Vagina (tissue), 2 donors: ENCODE data around the gene DOK6. TPM values are rescaled to one million over a fixed set of nuclear protein-coding genes. Genes with fewer than 3 reads are reported as not detected.

Experiments used
- DNase-seq, 2 donors: peaks; one replicate each; pipeline ENCODE4 v3.0.0-alpha.2; 2017; ENCODE audit errors: extremely low spot score in 2 of 2
- H3K27ac ChIP-seq: fragments of 200-600 bp; sonication (generic); one replicate; pipeline ENCODE4 v1.5.1; 2019
- H3K27me3 ChIP-seq: fragments of 200-600 bp; sonication (generic); one replicate; pipeline ENCODE4 v1.5.1; 2019
- H3K36me3 ChIP-seq, 2 donors: fragments of 200-600 bp; sonication (generic); one replicate each; pipeline ENCODE4 v1.5.1; 2017 to 2019
- H3K4me1 ChIP-seq: fragments of 200-600 bp; sonication (generic); one replicate; pipeline ENCODE4 v1.5.1; 2019
- H3K4me3 ChIP-seq, 2 donors: fragments of 200-600 bp; sonication (generic); 1 replicate in 1 of 2; 2 replicates in 1 of 2; pipeline ENCODE4 v1.5.1; 2016 to 2019
- H3K9me3 ChIP-seq: fragments of 200-600 bp; sonication (generic); one replicate; pipeline ENCODE4 v1.5.1; 2019
- POLR2A ChIP-seq, 2 donors: fragments of 450-650 bp; IDR thresholded peaks; one replicate each; pipeline ENCODE4 v1.6.1; 2017; ENCODE audit warnings: antibody characterized with exemption in 2 of 2, mild to moderate bottlenecking in 2 of 2, moderate library complexity in 2 of 2
- POLR2AphosphoS5 ChIP-seq, 2 donors: sonication (generic); formaldehyde crosslinking; IDR thresholded peaks; one replicate each; pipeline ENCODE4 v1.9.0; 2017; ENCODE audit warnings: antibody characterized with exemption in 2 of 2, mild to moderate bottlenecking in 2 of 2, low read depth in 1 of 2; ENCODE audit not compliant: insufficient read depth in 1 of 2
- intact Hi-C: fragments of 100-400 bp; cut with DNase I; formaldehyde crosslinking; loops from one replicate; pipeline ENCODE4 v1.15.1; 2023
- total RNA-seq: library from RNA; depleted of rRNA; stranded (reverse); fragments of >200 nt; gene quantifications from one replicate; pipeline ENCODE4 v1.2.3, GENCODE V29; 2016
- TF ChIP-seq, protein P1 (sequence below), 3 experiments: fragments of 450-650 bp in 2 of 3; fragments of 200-600 bp in 1 of 3; sonication (generic) in 1 of 3; IDR thresholded peaks; one replicate each; pipeline ENCODE4 v1.5.1; 2017 to 2019; ENCODE audit warnings: antibody characterized with exemption in 3 of 3, mild to moderate bottlenecking in 2 of 3, moderate library complexity in 2 of 3

The DOK6 gene
- total RNA-seq, 1 donor from 2014 or later: 1.2 TPM

GRCh38 chr18:69838620-69839411 is 438.1 kb downstream of the DOK6 start:
- Histone ChIP-seq H3K4me1 (no peaks in the 10 kb centered on the region), H3K27ac (no peak overlapping the region), H3K36me3 (no peaks in the 10 kb centered on the region), H3K4me3 (no peak overlapping the region), H3K27me3 (no peaks in the 10 kb centered on the region), H3K9me3 (no peaks in the 10 kb centered on the region)
- no peak for DNase-seq
- TF ChIP-seq POLR2A (IDR thresholded peaks at IDR 0.05) (no peak), POLR2AphosphoS5 (IDR thresholded peaks at IDR 0.05; ENCODE audit: insufficient read depth in 1 of 2, low read depth in 1 of 2) (no peak)
- TF ChIP-seq, protein P1, sequence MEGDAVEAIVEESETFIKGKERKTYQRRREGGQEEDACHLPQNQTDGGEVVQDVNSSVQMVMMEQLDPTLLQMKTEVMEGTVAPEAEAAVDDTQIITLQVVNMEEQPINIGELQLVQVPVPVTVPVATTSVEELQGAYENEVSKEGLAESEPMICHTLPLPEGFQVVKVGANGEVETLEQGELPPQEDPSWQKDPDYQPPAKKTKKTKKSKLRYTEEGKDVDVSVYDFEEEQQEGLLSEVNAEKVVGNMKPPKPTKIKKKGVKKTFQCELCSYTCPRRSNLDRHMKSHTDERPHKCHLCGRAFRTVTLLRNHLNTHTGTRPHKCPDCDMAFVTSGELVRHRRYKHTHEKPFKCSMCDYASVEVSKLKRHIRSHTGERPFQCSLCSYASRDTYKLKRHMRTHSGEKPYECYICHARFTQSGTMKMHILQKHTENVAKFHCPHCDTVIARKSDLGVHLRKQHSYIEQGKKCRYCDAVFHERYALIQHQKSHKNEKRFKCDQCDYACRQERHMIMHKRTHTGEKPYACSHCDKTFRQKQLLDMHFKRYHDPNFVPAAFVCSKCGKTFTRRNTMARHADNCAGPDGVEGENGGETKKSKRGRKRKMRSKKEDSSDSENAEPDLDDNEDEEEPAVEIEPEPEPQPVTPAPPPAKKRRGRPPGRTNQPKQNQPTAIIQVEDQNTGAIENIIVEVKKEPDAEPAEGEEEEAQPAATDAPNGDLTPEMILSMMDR (IDR thresholded peaks at IDR 0.05): no peak
- intact Hi-C loops: no loop called here

DNA sequence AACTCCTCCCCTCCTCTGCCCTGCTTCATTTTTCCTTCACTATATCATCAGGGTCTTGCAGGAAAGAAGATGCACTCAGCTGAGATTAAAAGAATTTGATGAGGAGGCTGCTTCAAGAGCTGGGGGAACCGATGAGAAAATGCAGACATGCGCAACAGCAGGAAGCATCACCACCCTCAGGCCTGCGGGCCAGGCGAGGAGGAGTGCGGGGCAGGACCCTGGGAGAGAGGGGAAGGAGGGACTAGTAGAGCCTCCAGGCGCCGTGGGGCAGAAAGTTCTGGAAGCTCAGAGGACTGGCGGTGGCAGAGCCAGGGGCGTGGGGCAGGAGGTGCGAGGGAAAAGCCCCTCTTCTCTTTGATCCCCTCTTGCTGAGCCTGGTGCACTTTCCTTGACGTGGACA is 438.8 kb downstream of the DOK6 start:
- Histone ChIP-seq H3K27ac (no peak overlapping the region), H3K9me3 (no peaks in the 10 kb centered on the region), H3K4me1 (no peaks in the 10 kb centered on the region), H3K27me3 (no peaks in the 10 kb centered on the region), H3K36me3 (no peaks in the 10 kb centered on the region), H3K4me3 (no peak overlapping the region)
- no peak for TF ChIP-seq POLR2AphosphoS5 (IDR thresholded peaks at IDR 0.05; ENCODE audit: insufficient read depth in 1 of 2, low read depth in 1 of 2)
- TF ChIP-seq, protein P1 (IDR thresholded peaks at IDR 0.05): no peak
- no peak for TF ChIP-seq POLR2A (IDR thresholded peaks at IDR 0.05)
- no peak for DNase-seq
- intact Hi-C loops: no loop called here

GRCh38 chr18:69840001-69840400 is 439.3 kb downstream of the DOK6 start:
- TF ChIP-seq, protein P1 (IDR thresholded peaks at IDR 0.05): no peak
- TF ChIP-seq POLR2A (IDR thresholded peaks at IDR 0.05): no peak
- no peak for TF ChIP-seq POLR2AphosphoS5 (IDR thresholded peaks at IDR 0.05; ENCODE audit: insufficient read depth in 1 of 2, low read depth in 1 of 2)
- H3K27me3 ChIP-seq: no peaks in the 10 kb centered on the region
- H3K4me1 ChIP-seq: no peaks in the 10 kb centered on the region
- no peaks in the 10 kb centered on the region for H3K9me3 ChIP-seq
- intact Hi-C loops: no loop called here
- no peaks in the 10 kb centered on the region for H3K36me3 ChIP-seq
- DNase-seq: no peak
- no peak overlapping the region for H3K27ac ChIP-seq
- no peak overlapping the region for H3K4me3 ChIP-seq

DNA sequence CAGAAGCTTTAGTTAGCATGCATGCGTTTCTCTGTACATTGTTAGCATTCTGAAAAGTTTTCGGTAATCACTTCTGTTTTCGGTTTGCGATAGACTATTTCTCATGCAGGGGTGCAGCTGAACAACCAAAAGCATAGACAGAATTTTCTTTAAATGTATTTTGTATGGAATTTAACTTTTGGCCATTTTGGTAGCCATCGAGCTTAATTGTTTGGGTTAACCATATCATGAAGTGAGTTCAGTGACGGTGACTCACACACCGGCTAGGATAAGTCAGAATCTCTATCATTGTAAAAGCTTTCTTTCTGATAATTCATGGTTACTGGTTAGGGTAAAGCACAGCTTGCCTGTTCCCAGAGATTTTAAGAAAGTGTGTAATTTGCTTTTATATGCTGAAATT is 439.8 kb downstream of the DOK6 start:
- intact Hi-C loops: no loop called here
- no peak for DNase-seq
- no peaks in the 10 kb centered on the region for H3K9me3 ChIP-seq
- no peaks in the 10 kb centered on the region for H3K27me3 ChIP-seq
- no peak overlapping the region for H3K27ac ChIP-seq
- H3K4me3 ChIP-seq: no peak overlapping the region
- H3K4me1 ChIP-seq: peaks cover 1% of the 10 kb centered on the region
- H3K36me3 ChIP-seq: no peaks in the 10 kb centered on the region
- TF ChIP-seq POLR2A (IDR thresholded peaks at IDR 0.05) (no peak), POLR2AphosphoS5 (IDR thresholded peaks at IDR 0.05; ENCODE audit: insufficient read depth in 1 of 2, low read depth in 1 of 2) (no peak)
- TF ChIP-seq, protein P1 (IDR thresholded peaks at IDR 0.05): no peak

DNA sequence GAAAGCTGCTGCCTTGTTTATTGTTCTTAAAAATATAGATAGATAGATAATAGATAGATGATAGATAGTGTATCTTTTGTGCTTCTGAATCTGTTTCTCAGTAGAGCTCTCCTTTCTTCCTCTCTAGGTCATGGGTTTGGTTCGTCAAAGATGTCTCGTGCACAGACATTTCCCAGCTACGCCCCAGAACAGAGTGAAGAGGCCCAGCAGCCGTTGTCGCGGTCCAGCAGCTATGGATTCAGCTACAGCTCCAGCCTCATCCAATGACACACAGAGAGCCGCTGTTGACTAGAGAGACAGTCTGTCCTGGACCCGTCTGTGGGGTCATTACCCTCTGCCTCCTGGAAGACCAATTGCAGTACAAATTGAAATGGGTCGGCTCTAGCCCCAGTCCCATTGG is 440.4 kb downstream of the DOK6 start:
- Histone ChIP-seq H3K4me1 (peaks cover 8% of the 10 kb centered on the region), H3K27ac (no peak overlapping the region), H3K4me3 (no peak overlapping the region), H3K36me3 (no peaks in the 10 kb centered on the region), H3K27me3 (no peaks in the 10 kb centered on the region), H3K9me3 (no peaks in the 10 kb centered on the region)
- intact Hi-C loops: no loop called here
- DNase-seq: no peak
- TF ChIP-seq POLR2A (IDR thresholded peaks at IDR 0.05) (no peak), POLR2AphosphoS5 (IDR thresholded peaks at IDR 0.05; ENCODE audit: insufficient read depth in 1 of 2, low read depth in 1 of 2) (no peak)
- TF ChIP-seq, protein P1 (IDR thresholded peaks at IDR 0.05): no peak
